ENCODE data around the gene PARVG.

The PARVG gene

DNA sequence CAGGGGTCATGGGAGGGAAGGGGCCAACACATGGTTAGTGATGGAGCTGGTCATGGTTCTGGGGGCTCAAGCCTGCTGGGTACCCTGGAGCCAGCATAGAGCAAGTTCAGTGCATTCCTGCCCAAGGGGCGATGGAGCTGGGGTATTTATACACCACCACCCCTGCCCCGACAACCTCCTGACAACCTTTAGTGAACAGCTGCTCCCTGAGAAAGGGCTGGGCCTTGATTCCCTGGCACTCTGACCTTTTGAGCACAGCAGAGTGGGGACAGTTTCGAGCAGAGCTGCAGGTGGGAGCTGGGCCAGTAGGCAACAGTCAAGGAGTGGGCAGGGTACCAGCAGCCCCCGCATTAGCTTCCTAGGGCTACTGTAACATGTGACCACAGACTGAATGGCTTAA is 6.0 kb downstream of the PARVG start:
- no peak for DNase-seq (ENCODE audit: low read depth, low spot score)
- in situ Hi-C loops (cut with HindIII; ENCODE audit: low sequenced_read_pairs), result no loop called here
- TF ChIP-seq CTCF (IDR thresholded peaks at IDR 0.05; ENCODE audit: low read depth, low read length), result no peak
- H3K4me3 ChIP-seq (ENCODE audit: low read depth, low read length), result no peak overlapping the region

- no peak overlapping the region for H3K4me3 ChIP-seq (ENCODE audit: low read depth, low read length)
- in situ Hi-C loops (cut with HindIII; ENCODE audit: low sequenced_read_pairs), result no loop called here
- DNase-seq (ENCODE audit: low read depth, low spot score), result no peak
- TF ChIP-seq CTCF (IDR thresholded peaks at IDR 0.05; ENCODE audit: low read depth, low read length), result no peak
Observed at GRCh38 chr22:44187652-44188230, 7.0 kb downstream of the PARVG start.

DNA sequence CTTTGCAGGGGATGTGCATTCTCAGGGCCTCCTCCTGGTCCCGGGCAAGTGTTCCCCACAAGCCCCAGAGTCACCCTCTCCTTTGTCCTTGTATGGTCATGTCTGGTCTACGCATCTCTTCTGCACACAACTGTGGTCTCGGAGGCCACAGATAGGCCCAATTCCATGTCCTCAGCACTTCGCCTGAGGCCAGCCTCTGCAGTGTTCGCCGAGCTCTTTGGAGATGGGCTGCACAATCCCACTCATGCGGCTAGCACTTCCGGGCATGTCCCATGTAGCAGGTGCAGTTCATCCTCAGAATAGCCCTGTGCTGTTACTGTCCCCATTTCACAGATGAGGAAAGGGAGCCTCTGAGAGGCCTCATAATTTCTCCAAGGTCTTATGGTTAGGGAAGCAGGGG is 7.6 kb downstream of the PARVG start:
- in situ Hi-C loops (cut with HindIII; ENCODE audit: low sequenced_read_pairs), result no loop called here
- no peak for DNase-seq (ENCODE audit: low read depth, low spot score)
- H3K4me3 ChIP-seq (ENCODE audit: low read depth, low read length), result no peak overlapping the region
- TF ChIP-seq CTCF (IDR thresholded peaks at IDR 0.05; ENCODE audit: low read depth, low read length), result no peak

DNA sequence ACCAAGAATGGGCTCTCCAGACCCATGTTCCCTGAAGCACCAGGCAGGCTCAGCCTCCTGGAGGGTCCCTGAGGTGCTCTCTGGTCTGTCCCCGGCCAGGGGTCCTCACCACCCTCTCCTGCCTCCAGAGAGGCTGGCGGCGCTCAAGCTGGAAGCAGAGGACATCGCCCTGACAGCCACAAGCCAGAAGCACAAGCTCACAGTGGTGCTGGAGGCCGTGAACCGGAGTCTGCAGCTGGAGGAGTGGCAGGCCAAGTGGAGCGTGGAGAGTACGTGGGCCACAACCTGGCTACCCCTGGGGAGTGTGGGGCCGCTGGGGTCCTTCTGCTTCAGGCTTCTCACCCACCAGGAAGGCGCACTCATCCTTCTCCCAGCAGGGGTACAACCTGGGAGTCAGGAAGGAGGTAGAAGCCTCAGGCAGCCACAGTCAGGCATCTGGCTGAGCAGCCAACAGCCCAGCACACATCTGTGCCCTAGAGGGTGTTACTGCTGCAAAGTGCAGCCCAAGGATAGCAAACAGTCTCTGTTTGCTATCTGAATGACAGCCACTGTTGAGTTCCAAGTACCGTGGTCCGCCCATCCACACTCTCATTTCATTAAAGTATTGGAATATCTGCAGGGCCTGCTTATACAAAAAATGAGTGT is 8.4 kb downstream of the PARVG start:
- no peak for DNase-seq (ENCODE audit: low read depth, low spot score)
- no peak overlapping the region for H3K4me3 ChIP-seq (ENCODE audit: low read depth, low read length)
- no peak for TF ChIP-seq CTCF (IDR thresholded peaks at IDR 0.05; ENCODE audit: low read depth, low read length)
- in situ Hi-C loops (cut with HindIII; ENCODE audit: low sequenced_read_pairs), result no loop called here

DNA sequence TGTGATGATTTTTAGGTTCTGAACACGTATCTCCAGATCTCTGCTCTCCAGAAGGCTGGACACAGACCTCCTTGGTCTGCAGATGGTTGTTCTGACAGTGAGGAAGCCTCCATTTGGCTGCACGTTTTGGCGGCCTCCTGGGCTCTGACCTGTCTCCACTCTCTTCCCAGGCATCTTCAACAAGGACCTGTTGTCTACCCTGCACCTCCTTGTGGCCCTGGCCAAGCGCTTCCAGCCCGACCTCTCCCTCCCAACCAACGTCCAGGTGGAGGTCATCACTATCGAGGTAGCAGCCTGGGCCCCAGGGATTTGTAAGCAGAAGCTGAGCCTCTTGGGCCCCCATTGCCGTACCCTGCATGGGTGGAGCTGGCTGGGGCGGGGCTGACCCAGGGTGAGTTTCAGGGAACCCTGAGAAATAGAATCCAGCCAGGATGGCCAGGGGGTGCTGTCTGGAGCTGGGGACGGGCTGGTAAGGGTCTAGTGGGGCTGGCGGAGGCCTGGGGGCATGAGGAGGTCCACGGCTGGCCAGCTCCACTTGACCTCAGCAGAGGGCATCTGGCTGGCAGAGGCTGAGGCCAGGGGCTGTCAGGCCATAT is 9.8 kb downstream of the PARVG start:
- no peak for DNase-seq (ENCODE audit: low read depth, low spot score)
- in situ Hi-C loops (cut with HindIII; ENCODE audit: low sequenced_read_pairs), result no loop called here
- H3K4me3 ChIP-seq (ENCODE audit: low read depth, low read length), result no peak overlapping the region
- no peak for TF ChIP-seq CTCF (IDR thresholded peaks at IDR 0.05; ENCODE audit: low read depth, low read length)

DNA sequence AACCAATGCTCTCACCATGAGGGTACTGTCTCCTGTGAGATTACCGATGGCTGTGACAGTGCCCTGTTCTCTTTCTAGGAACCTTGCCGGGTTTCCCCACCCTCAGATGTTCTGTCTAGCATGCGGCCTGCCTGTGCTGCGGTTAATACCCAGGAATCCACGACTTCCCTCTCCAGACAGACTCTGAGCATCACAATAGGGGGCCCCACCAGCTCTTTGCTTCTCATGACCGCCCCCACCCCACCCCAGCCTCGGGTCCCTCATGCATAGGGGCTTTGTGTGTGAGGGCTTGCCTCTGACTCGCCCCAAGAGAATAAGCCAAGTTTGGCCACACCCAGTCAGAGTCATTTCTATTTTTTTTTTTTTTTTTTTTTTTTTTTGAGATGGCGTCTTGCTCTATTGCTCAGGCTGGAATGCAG is 10.3 kb downstream of the PARVG start:
- no peak for DNase-seq (ENCODE audit: low read depth, low spot score)
- in situ Hi-C loops (cut with HindIII; ENCODE audit: low sequenced_read_pairs), result no loop called here
- no peak overlapping the region for H3K4me3 ChIP-seq (ENCODE audit: low read depth, low read length)
- no peak for TF ChIP-seq CTCF (IDR thresholded peaks at IDR 0.05; ENCODE audit: low read depth, low read length)
